SKM-1 (cell line): Measurements from ENCODE around the gene CCNG2.
A peak's percentile ranks its signal among the peaks of the same experiment; 100 is the strongest.

ENCODE experiments used
- DNase-seq: peaks from one replicate; lab custom pipeline; 2025; ENCODE audit not compliant: unreplicated experiment; lab: John Stamatoyannopoulos, UW

The CCNG2 gene

DNA sequence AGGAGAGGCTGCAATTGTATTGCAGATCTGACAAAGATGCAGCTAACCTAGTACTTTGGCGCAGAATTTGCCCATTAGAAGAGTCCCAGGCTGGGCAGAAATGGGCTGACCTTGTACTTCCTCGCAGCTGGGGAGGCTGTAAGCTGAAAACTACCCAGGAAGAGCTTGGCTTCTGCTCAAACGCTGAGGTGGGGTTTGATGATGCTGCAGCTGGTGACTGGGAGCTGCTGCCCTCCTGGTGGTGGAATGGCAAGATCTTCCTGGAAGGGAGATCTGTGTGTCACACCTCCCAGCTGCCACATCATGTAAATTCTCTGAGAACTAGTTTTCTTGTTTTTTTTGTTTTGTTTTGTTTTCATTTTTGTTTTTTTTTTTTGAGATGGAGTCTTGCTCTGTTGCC is 17.4 kb downstream of the CCNG2 start:
- no peak for DNase-seq

DNA sequence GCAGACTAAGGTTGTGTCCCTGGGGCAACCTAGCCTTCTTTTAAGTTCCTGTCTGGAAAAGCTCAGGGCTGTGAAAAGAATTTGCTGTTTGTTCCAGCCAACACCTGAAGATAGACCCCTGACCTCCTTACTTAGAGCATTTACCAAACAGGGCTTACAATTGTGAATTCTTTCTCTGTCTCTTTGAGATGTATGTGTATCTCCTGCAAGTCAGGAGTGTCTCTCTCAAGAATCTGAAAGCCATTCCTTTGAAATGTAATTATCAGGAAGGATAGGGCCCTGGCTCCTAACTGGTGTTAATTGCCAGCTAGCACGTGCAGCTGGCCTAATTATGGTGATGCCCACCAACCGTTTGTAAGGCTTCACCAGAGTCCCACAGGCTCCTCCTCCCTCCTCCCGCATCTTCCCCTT is 18.2 kb downstream of the CCNG2 start:
- no peak for DNase-seq

DNA sequence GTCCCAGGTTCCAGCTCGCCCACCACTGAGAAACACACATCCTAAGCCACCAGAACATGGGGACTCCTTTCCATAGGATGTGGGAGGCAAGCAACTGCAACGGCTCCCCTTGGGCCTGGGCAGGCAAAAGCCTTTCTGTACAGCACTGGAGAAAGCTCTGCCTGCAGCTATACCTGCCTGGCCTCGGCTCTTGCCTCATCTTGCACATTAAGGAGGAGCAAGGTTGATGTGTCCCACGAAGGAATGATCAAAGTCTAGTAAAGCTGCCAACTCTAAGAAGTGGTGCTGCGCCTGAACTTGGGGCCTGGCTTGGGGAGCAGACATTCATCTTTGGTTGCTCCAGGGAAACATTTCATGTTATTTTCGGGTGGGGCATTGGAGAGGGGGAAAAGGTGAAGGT is 19.6 kb downstream of the CCNG2 start:
- no peak for DNase-seq

DNA sequence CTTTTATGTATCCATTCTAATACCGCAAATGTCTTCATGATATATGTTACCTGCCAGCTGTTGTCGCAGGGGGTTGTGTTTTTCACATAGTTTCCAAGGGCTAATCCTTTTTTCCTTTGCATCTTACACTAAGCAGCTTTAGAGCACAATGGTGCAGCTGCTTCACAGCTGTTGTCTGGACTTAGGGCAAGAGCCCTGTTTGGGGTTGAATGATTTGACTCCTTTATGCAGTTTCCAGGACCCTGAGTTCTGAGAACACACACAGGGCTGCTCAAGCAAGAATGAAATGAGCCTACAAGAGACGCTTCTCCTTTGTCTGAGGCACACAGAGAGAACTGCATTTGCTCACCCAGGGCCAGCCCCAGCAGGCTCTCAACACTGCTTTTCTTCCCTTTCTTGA is 20.2 kb downstream of the CCNG2 start:
- DNase-seq, result no peak

DNA sequence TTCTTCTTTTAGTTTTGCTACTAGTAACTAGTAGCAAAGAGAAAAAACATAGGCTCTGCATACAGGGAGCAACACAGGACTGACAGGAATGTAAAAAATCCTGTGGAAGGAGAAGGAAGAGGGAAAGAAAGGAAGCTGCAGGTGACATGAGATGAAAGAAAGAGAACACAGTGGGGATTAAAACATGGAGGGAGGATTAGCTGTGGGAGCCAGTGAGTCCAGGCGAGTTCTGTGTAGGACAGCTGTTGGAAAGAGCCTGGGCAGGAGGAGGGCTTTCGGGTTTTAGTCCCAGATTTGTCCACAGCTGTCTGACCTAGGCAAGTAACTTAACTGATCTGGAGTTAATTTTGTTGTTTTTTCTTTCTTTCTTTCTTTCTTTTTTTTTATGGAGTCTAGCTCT is 21.6 kb downstream of the CCNG2 start:
- DNase-seq, result no peak

DNA sequence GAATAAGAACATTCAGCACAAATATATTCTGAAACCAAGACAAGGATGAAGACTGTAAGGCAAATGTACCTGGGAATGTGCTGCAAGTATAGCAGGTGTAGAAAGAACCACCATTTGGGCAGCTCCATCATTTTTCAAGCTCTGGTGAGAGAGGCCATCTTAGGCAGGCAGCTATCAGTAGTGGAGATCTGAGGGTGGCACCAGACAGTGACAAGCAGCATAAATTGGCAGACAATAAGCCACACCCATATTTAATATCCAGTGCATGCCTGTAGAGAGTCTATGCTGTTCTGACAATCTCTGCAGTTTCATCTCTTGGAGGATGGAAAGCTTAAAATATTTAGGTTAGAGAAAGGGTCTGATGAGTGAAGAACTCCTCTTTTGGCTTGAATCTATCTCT is 22.5 kb downstream of the CCNG2 start:
- no peak for DNase-seq

DNA sequence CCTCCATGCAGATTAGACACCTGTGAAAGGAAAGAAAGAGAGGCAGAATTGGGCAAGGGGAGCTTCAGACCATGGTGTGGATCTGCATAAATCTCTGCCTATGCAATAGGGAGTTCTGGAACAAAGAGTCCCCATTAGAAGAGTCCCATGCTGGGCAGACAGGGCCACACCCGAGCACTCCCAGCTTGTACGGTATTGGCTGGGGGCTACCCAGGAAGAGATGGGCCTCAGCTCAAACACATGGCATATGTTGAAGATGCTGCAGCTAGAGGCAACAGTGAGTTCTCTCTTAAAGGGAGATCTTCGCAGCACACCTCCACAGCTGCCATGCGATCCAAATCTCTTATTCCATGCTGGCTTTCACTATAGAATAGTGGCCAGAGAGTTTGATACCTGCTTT is 24.7 kb downstream of the CCNG2 start:
- DNase-seq, result no peak

DNA sequence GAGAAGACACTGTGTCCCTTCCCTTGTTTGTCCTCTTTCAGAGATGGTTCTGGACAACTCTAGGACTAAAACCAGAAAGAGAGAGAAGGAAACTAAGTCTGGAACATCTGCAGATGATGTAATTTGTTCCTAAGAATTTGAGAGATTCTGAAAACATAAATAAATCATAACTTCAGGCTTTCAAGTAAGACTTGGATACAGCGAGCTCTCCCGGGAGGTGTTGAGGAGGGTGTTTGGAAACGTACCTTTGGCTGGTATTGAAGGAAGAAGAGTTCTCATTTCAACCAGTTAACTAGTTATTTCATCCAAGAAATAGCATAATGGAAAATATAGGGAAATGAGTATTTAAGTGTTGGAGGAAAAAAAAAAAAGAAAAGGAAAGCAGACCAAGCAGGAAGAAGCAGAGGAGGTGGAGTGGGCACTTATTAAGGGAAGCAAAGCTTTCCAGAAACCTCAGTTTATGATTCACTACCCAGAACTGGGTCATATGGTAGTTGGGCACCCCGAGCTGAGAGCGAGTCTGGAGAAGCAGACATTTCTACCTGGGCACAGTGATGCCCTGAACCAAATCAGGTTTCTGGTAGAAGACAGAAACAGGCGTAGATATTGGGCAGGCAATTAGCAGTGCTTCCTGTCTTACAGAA is 26.9 kb downstream of the CCNG2 start:
- DNase-seq, result no peak

DNA sequence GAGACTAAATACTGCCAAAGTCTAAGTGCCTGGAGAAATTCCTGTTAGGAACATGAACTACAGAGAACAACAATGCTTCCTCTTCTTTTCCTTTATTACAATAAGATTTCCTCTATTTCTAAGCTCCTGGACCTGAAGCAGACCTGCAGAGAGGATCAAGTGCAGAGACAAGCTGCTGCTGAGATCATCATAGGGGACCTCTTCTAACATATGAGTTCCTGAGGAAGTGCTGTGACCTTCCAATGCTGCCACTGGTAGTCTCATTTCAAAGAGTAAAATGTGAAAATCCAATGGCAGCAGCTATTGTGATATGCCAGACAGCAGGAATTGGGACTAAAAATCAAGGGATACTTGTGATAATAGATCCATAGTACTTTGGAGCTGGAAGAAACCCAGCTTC is 28.0 kb downstream of the CCNG2 start:
- no peak for DNase-seq

DNA sequence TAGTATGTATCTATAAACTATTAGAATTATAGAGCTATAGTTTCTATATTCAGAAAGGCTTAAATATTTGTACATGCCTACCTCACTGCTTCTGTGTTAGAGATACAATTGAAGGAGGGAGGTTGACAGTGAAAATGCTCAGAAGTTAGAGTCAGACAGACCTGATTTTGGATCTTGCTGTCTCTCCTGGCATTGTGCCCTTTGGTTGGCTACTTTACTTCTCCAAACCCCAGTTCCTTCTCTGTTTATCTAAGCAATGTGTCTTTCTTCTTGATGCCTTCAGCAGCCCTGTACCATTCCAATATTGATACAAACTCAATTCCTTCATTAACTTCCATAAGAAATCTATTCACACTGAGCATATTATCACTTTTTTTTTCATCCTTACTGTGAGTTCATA is 28.7 kb downstream of the CCNG2 start:
- no peak for DNase-seq

DNA sequence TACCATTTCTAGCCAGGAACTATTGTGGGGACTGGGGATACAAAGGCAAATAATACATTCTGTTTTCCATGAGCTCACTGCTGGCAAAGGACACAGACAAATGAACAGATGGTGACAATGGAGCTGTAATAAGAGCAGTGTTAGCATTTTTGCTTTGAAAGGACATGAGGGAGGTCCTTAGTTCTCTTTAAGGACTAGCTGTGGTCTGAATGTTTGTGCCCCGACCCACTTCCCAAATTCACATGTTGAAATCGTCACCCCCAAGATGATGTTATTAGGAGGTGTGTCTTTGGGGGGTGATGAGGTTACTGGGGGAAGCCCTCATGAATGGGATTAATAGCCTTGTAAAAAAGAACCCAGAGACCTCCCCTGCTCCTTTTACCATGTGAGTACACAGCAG is 30.3 kb downstream of the CCNG2 start:
- no peak for DNase-seq

DNA sequence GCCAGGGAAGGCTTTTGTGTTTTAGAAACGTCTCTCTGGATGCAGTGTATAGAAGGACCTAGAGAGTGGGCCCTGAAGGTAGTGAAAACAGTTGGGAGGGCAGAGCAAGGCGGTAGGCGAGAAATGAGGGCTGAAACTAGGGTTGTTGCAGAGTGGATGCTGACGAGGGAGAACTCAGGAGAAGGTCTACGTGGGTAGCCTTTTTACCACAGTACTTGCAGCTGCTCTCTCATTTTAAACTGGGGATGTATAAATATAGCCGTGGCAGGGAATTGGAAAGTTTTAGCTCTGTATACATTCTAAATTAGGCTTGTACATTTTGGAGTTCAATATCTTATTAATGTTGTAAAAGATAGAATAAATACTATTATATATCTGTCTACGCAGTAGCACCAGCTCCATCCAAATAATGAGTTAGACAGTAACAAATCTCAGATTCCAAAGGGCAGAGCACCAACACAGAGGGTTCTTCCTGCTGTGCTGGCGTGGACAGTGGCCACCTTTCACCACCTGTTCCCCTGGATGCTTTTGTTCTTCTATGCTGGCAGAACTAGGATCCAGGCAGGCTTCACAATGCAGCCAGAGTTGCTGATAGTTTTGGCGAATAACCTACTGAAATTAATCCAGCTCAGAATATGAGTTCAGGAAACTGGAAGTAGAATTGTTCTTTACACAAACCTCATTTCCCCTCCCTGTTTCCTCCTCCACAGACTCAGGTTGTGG is 31.7 kb downstream of the CCNG2 start:
- DNase-seq, result no peak

DNA sequence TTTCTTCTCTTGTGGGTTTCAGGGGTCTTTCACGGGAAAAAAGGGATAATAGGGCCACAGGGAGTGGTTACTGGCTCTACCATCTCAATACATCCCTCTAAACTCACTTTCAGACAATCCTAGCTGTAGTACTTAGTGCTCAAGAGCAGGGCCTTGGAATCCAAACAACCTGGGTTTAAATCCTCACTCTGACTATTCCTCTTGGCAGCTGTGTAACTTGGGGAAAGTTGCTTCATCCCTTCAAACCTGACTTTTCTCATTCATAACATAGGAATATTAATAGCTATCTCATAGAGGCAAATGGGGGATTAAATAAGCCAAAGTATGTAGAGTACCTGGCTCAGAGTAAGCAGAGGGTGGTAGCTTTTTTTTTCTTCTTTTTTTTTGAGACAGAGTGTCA is 32.4 kb downstream of the CCNG2 start:
- no peak for DNase-seq

DNA sequence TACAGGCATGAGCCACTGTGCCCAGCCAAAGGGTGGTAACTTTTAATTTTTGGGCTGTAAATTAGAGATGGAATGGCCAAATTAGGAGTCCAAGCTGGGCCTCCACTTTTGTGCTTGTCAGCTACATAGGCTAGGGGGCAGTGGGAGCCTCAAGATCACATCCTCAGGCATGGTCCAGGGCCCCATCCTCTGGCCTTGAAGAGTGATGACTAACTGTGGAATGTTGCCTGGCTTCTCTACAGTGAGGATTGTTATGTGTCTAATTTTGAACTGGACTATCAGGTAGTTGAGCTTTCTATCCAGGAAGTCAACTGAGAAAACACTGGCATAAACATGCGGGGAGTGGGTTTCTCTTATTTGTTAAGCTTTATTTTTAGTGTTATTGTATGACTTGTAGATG is 33.0 kb downstream of the CCNG2 start:
- DNase-seq, result no peak

DNA sequence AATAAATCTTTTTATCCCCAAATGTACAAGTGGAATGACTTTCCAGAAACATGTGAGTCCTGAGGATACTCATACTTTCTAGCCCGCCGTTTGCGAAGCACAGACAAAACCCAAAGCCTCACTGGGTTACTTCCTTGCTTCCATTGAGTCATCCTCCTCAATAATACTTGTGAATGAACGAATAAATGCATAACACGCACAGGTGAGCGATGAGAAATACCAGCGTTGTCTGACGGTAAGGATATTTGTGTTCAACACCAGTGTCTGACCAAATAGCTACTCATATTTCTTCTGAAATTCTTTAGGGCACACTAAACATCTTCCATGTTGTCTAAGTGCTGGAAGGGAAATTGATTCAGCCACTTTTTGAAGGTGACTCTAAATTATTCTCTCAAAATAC is 36.0 kb downstream of the CCNG2 start:
- no peak for DNase-seq

DNA sequence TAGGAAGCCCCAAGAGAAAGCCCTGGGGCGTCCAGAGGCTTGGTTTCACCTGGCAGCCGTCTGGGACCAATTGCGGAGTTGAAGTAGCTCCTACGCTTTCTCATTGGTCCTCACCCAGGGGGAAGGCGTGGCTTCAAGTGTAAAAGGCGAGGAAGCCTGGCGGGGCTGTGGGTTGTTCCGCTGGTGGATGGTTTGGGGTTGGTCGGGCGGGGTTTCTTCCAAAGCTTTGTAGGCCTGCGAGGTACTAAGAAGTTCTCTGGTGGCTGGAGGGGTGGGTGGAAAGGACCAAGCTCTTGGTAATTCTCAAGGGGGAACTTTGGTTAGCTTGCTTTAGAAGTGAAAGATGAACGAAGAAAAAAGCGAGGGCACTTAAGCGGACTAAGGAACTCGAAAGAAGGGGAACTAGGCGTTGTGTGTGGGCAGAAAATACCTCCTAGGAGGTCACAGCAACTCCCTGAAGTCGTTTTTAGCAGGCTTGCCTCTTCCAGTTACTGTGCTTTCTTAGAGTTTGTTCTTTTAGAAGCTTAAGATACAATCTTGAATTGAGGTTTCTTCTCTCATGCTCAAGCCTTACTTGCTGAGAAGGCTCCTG is 36.6 kb downstream of the CCNG2 start:
- DNase-seq, result peak; percentile 84

DNA sequence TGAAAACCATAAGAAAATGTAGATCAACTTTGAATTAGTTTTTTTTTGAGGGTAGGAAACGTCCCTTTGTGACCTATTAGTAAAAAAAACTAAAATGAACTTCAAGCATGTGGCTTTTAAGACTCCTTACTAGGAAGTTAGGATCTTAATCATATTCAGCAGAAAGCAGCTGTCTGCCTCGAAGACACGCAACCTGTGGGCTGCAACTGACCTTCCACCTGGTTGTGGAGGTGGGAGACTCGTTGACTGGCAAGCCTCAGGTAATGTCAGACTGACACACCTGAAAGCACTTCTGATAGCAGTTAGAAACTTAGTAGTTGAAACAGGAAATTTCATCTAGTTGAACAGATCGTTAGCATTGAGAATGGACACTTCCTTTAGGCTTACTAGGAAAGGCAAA is 37.4 kb downstream of the CCNG2 start:
- no peak for DNase-seq

DNA sequence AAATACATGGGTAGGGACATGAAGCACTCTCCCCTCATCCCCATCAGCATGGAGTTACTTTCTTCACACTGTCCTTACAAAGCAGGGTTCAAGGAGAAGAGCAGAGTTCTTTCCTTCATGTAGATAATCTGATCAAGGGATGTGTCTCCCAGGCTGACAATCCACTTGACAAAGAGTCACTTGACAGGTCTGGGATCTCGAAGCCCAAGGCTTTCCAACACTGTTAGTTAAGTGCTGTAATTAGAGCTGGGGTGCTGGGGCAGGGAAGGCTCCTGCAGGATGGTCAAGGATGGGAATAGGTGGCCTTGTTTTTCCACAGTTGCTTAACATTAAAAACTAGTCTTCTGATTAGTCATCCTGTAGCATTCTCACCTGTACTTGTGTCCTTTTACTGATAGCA is 38.0 kb downstream of the CCNG2 start:
- DNase-seq, result no peak

DNA sequence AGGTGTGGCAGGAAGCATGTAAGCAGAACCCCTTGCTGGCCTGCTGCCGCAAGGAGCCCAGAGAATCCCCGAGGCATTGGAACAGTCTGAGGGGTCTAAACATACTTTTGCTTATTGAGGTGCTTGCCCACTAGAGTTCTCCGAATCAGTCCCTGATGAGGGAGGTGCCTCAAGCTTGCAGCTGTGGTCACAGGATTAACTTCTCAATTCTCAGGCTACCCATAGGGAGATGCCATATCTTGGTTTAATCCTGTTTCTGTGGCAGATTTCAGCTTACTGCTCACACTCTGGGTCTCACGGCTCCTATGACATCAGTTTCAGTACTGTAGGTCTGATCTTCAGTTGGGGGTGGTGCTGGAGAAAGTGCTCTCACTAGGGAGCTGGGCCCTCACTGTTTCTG is 39.9 kb downstream of the CCNG2 start:
- no peak for DNase-seq

DNA sequence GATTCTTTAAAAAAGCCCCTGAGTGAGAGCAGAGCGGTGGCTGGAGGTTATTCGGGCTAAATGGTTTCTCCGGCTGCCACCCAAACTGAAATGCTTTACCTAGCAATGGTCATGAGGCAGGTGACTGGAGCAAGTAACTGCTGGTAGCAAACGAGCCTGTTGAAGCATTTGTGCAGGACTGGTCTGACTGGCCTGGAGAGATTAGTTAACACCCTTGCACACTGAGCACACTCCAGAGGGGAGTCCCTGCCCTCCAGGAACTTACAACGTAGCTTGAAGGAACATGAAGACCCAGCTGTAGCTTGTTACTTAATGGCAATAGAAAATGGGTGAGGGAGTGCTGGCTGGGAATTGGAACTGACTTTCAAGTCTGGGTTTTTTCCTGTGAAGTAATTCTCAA is 40.4 kb downstream of the CCNG2 start:
- no peak for DNase-seq

DNA sequence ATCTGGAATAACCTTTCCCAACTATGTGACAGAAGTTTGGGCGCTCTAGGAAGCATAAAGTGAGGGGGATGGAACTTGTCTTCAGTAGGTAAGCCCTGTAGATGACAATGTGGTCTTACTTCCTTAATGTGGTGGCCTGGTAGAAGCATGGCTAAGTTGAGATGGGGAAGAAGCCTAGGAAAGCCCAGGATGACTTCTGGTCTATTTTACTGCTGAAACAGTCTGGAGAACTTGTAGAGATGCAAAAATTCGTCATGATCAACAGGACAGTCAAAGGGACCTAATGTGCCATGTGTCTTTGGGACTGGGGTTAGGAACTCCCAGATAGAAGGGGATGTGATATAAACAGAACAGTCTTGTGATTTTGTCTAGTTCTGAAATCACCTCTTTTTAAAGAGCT is 40.8 kb downstream of the CCNG2 start:
- DNase-seq, result no peak

DNA sequence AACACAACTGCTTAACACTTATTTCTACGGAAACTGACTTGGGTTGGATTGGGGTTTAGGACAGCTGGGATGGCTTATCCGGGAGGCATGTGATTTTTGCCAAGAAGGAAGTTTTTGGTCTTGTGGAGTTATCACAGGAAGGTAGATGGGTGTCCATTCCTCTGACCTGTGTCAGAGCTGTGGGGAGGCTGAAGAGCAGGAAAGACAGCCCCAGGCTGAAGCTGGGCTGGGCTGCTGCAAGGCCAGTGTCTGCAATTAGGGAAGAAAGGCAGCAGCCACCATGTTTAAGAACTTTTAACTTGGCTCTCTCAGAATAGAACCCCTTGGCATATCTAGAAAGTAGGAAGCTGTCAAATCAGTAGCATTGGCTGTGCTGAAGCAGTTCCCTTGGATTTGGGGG is 42.3 kb downstream of the CCNG2 start:
- no peak for DNase-seq

DNA sequence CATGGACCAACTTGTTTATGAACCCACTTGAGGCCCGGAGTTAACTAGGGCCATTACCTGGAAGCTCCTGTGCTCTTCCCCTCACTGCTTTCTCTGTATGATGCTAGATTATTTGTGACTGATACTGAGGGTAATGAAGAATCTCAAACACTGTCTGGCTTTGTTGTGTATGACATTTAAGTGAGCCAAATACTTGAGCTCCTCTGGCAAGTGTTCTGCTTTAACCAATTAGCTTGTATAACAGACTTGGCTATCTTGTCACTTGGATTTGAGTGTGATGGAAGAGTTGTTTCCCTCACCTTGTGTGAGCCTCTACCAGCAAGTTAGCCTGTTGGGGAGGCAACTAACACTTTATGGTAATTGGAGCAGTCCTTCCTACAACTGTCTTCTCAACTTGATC is 42.7 kb downstream of the CCNG2 start:
- DNase-seq, result no peak
